Adipose tissue (tissue), 3 donors: ENCODE data around the gene MAGI1. TPM values are rescaled to one million over a fixed set of nuclear protein-coding genes. Genes with fewer than 3 reads are reported as not detected.

ENCODE experiments used
- H3K27ac ChIP-seq: one replicate; pipeline ENCODE4 v1.5.1; 2013; ENCODE audit warnings: low read depth, low read length
- WGBS, 3 donors: extraction: QIAGEN DNeasy Blood & Tissue Kit; methylation state at CpG; one replicate each; pipeline ENCODE4 v1.1.7; 2013; 5-methylcytosine and 5-hydroxymethylcytosine counted together
- polyA plus RNA-seq, 3 donors: library from polyadenylated mRNA; stranded (reverse); fragments of 200-250 nt; gene quantifications; one replicate each; pipeline ENCODE4 v1.2.3, GENCODE V29; 2013
- donor health status: healthy with polysubstance abuse.
- donor health status: Bipolar disorder and iron deficiency.
- donor health status: healthy.

The MAGI1 gene
- polyA plus RNA-seq, 3 donors, result 8.8 to 10.5 (median 10.4) TPM

GRCh38 chr3:65409176-65409569, 629.5 kb downstream of the MAGI1 start:
- no peak overlapping the region for H3K27ac ChIP-seq
- 36 to 58% (median 54%) methylated on average over 3 of the region's 3 CpGs for WGBS, 3 donors

GRCh38 chr3:65408531-65409175, 630.1 kb downstream of the MAGI1 start:
- H3K27ac ChIP-seq, result no peak overlapping the region
- 77 to 90% (median 78%) methylated on average over 6 of the region's 6 CpGs for WGBS, 3 donors

- 78 to 99% (median 81%) methylated on average over 4 of the region's 4 CpGs for WGBS, 3 donors
- no peak overlapping the region for H3K27ac ChIP-seq
Measured at GRCh38 chr3:65406470-65406869, 632.2 kb downstream of the MAGI1 start.

- no peak overlapping the region for H3K27ac ChIP-seq
- WGBS, 3 donors, result 67 to 80% (median 79%) methylated on average over 7 of the region's 7 CpGs
Measured at GRCh38 chr3:65402597-65402996, 636.1 kb downstream of the MAGI1 start.

GRCh38 chr3:65401359-65402305, 637.1 kb downstream of the MAGI1 start:
- 51 to 58% (median 57%) methylated on average over 10 of the region's 10 CpGs for WGBS, 3 donors
- no peak overlapping the region for H3K27ac ChIP-seq

GRCh38 chr3:65400899-65401298, 637.8 kb downstream of the MAGI1 start:
- WGBS, 3 donors, result 83 to 91% (median 84%) methylated on average over 5 of the region's 5 CpGs
- no peak overlapping the region for H3K27ac ChIP-seq

GRCh38 chr3:65398953-65399352, 639.8 kb downstream of the MAGI1 start:
- no peak overlapping the region for H3K27ac ChIP-seq

- no peak overlapping the region for H3K27ac ChIP-seq
Measured at GRCh38 chr3:65396078-65396477, 642.6 kb downstream of the MAGI1 start.

- 77 to 91% (median 84%) methylated on average over 5 of the region's 5 CpGs for WGBS, 3 donors
Measured at GRCh38 chr3:65391068-65391467, 647.6 kb downstream of the MAGI1 start.

GRCh38 chr3:65385805-65386204, 652.9 kb downstream of the MAGI1 start:
- no peak overlapping the region for H3K27ac ChIP-seq
- WGBS, 3 donors, result 89 to 95% (median 92%) methylated on average over 4 of the region's 4 CpGs

More at GRCh38 chr3:65391068-65391467, 647.6 kb downstream of the MAGI1 start:
- no peak overlapping the region for H3K27ac ChIP-seq

GRCh38 chr3:65381496-65382010, 657.2 kb downstream of the MAGI1 start:
- H3K27ac ChIP-seq, result no peak overlapping the region
- WGBS, 3 donors, result 91 to 93% (median 91%) methylated on average over 10 of the region's 10 CpGs

GRCh38 chr3:65379223-65379622, 659.5 kb downstream of the MAGI1 start:
- H3K27ac ChIP-seq, result no peak overlapping the region
- 96 to 98% (median 97%) methylated on average over 35 of the region's 35 CpGs for WGBS, 3 donors

GRCh38 chr3:65377637-65378036, 661.1 kb downstream of the MAGI1 start:
- 89 to 90% (median 90%) methylated on average over 2 of the region's 2 CpGs for WGBS, 3 donors

GRCh38 chr3:65376426-65376825, 662.3 kb downstream of the MAGI1 start:
- 85 to 94% (median 91%) methylated on average over 2 of the region's 2 CpGs for WGBS, 3 donors
- no peak overlapping the region for H3K27ac ChIP-seq

More at GRCh38 chr3:65377637-65378036, 661.1 kb downstream of the MAGI1 start:
- no peak overlapping the region for H3K27ac ChIP-seq

GRCh38 chr3:65371053-65371452, 667.7 kb downstream of the MAGI1 start:
- 74 to 93% (median 84%) methylated on average over 4 of the region's 4 CpGs for WGBS, 3 donors
- H3K27ac ChIP-seq, result no peak overlapping the region

GRCh38 chr3:65368866-65369265, 669.9 kb downstream of the MAGI1 start:
- H3K27ac ChIP-seq, result no peak overlapping the region

- 90 to 100% (median 92%) methylated on average over 1 of the region's 1 CpG for whole genome bisulfite sequencing, 3 donors
- H3K27ac ChIP-seq, result no peak overlapping the region
Measured at GRCh38 chr3:65362688-65363087, 676.0 kb downstream of the MAGI1 start.

- H3K27ac ChIP-seq, result no peak overlapping the region
- WGBS, 3 donors, result 79 to 90% (median 81%) methylated on average over 2 of the region's 2 CpGs
Measured at GRCh38 chr3:65361448-65361847, 677.3 kb downstream of the MAGI1 start.
